M059J (cell line): Measurements from ENCODE around the gene OR4D10. TPM values are rescaled to one million over a fixed set of nuclear protein-coding genes. Genes with fewer than 3 reads are reported as not detected.
"Not testable (repeated sequence)": the region's sequence is repeated elsewhere in the genome, so short reads cannot be mapped to it uniquely, and the experiment has no call there.

Source experiments
- DNase-seq: peaks from one replicate; pipeline ENCODE4 v3.0.0-alpha.2; 2012; ENCODE audit warnings: low read depth
- total RNA-seq: library from RNA; depleted of rRNA; stranded (reverse); fragments of >200 nt; shearing (Covaris generic); gene quantifications from 2 replicates; pipeline ENCODE4 v1.2.3, GENCODE V29; 2014; rRNA removed

The OR4D10 gene
- total RNA-seq = not detected in 2 replicates

- no peak for DNase-seq
These were observed at the start of gene OR4D10 for GRCh38 chr11:59473015-59473414. OR4D10 (plus strand) TSS chr11:59473315; CDS start chr11:59477430, 4,115 bp downstream.

- no peak for DNase-seq
These were observed 49.3 kb upstream of the OR4D10 start for GRCh38 chr11:59423835-59424234.

- DNase-seq = no peak
These were observed 48.0 kb upstream of the OR4D10 start for GRCh38 chr11:59425131-59425530.

DNA sequence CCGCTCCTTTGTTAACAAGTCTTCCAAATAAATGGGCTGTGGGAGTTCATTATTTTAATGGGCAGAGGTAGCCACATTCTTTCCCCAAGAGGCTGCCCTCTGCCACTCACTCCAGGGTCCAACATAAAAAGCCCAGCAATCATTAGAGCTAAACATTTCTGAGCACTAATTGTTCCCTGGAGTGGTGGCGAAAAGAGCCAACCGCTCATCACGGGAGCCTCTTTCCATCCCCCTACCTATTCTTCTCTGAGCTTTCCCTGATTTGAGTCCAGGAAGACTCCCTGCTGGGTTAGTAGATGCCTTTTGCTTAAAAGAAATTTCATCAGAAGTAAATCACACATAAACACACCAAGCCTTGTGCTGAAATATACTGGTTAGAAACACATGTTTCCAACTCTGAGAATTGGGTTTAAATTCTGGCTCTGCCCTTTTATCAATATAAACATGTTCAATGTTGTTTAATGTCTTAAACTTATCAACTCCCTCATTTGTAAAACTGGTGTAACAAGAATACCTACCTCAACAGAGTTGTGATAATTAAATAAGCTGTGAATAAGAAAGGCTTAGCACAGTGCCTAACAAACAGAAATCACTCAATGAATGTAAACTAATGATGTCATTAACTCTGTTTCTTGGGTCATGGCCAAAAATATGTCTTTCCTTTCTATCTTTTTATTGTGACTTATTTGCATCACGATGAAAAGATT, 46.6 kb upstream of the OR4D10 start, which contains the start of gene OR5A2:
Gene OR5A2 (minus strand): TSS at position 53 of the 707 bp plus-strand sequence. CDS start 3,460 bp downstream, outside the sequence.
- no peak for DNase-seq

DNA sequence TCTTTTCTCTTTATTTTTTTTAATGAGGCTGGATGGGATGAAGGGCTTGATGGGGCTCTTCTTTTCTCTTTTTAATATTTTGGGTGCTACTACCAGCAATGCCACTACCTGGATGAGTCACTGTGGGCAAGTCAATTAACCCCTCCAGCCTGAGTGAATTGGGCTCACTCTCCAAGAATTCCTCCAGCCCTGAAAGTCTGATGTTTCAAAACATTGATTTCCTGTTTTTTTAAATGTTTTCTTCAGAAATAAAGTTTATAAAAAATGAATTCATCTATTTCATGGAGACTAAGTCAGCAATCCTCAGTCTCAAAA, 46.1 kb upstream of the OR4D10 start:
- no peak for DNase-seq

- peak; percentile 42 for DNase-seq
These were observed 43.1 kb upstream of the OR4D10 start for GRCh38 chr11:59429924-59430516.

DNA sequence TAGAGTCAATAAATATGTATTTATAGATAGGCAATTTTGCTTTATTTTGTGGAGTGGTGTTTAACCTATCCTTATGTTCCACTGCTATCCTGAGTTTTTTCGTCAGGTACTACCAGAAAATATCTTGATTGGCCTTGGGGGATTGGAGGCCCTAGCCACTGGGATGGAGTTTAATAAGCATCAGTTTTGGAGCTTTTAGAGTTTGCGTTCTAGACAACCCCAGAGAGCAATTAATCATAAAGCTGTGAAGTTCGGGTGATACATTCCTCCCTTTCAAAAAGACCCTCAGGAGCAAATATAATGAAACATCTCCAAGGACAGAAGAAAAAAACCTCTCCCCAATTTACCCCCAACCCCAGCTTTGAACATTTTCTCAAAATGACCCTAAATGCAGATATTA, 36.9 kb upstream of the OR4D10 start, which contains the start of gene OR5A1:
Gene OR5A1 (plus strand): TSS at position 301 of the 400 bp plus-strand sequence. CDS start 6,700 bp downstream, outside the sequence.
- no peak for DNase-seq

DNA sequence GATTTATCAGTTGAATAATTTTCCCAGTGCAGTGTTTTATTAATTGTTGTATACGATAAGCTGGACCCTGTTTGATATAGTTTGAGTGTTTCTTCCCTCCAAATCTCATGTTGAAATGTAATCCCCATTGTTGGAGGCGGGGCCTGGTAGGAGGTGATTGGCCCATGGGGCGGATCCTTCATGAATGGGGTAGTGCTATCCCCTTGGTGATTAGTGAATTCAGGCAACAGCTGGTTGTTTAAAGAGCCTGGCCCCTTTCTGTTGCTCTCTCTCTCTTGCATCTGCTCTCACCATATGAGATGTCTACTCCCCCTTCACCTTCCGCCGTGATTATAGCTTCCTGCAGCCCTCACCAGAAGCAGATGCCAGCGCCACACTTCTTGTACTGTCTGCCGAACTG, 35.3 kb upstream of the OR4D10 start:
- no peak for DNase-seq

DNA sequence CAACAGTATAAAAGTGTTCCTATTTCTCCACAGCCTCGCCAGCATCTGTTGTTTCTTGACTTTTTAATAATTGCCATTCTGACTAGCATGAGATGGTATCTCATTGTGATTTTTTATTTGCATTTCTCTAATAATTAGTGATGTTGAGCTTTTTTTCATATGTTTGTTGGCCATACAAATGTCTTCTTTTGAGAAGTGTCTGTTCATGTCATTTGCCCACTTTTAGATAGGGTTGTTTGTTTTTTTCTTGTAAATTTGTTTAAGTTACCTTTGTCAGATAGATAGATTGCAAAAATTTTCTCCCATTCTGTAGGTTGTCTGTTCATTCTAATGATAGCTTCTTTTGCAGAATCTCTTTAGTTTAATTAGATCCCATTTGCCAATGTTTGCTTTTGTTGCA, 27.5 kb upstream of the OR4D10 start:
- not testable (repeated sequence) for DNase-seq

- no peak for DNase-seq
These were observed 24.6 kb upstream of the OR4D10 start for GRCh38 chr11:59448484-59448883.

DNA sequence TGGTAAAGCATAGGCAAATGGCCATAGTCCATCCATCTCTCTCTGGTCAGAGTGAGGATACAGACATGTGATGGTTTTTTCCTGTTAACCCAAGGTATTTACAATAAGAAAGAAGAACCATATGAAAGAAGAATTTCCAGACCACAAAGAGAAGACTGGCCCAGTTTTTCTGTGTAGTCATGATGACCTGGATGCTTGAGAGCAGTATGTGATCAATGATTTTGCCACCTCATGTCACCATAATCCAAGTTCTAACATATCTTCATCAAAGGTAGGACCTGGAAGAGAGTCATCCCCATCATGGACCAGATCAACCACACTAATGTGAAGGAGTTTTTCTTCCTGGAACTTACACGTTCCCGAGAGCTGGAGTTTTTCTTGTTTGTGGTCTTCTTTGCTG, 16.5 kb upstream of the OR4D10 start, which contains the start of gene OR4D6:
Gene OR4D6 (plus strand): TSS at position 301 of the 400 bp plus-strand sequence. CDS start 0 bp downstream, at position 301.
- DNase-seq = no peak

DNA sequence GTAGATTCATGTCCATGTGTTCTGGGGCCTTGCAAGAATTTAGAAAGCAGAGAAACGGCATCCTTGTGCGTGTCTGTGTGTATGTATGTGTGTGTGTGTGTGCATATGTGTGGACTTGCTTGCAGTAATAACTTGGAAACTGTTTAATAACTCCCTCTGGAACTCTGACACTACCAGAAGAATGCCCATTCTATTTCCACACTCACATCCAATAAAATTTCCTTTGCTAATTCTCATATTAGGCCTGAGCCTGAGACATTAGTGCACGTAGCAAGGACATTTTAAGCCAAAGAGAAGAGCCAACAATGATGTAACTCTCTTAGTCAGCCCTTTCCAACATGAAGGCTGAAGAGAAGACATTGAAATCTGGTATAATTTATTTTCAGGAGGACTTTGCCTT, 13.2 kb upstream of the OR4D10 start:
- DNase-seq = no peak

- DNase-seq = peak; percentile 5
These were observed 9.9 kb upstream of the OR4D10 start for GRCh38 chr11:59463190-59463641.

DNA sequence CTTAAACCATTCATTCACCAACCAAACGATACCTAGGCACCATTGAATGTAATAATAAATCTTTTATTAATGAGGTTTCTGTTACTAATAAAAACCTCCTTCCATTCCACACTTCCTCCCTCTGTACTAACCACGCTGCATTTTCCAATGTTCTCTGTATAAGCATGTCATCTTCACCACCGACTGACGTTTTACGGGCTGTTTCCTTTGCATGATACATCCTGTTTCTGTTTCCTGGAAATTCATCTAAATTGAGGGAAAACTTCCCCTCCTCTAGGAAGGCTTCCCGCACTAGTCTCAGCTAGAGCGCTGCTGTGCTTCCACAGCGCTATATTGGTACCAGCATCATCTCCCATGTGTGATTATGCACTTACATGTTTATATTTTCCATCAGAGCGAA, 2.1 kb downstream of the OR4D10 start:
- DNase-seq = no peak

DNA sequence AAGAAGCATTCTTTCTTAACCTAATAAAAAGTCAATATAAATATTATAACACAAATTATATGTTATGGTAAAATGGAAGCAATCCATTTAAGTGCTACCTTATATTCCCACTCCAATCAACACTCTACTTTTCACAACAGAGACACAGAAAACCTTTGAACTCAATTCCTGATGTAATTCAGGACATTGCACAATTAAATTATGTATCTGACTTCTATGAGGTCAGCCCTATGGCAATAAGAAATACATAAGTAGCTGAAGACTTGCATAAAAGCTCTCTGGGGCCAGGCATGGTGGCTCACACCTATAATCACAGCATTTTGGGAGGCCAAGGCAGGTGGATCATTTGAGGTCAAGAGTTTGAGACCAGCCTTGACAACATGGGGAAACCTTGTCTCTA, 6.8 kb downstream of the OR4D10 start:
- no peak for DNase-seq

DNA sequence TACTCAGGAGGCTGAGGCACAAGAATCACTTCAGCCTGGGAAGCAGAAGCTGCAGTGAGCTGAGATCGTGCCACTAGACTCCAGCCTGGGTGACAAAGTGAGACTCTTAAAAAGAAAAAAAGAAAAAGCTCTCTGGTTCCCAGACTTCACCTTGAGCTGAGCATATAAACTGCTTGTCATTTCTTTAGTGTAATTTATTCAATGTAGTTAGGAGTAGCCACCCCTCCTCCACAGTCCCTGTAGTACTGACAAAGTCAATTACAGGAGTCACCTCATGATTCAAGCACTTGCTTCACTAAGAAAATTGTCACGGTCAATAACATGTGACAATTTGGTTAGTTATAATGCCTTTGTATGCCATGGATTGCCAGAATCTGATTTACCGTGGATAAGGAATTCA, 7.2 kb downstream of the OR4D10 start:
- DNase-seq = no peak

GRCh38 chr11:59501931-59502330, 28.8 kb downstream of the OR4D10 start:
- DNase-seq = no peak

GRCh38 chr11:59503276-59503675, 30.2 kb downstream of the OR4D10 start, which contains the start of gene OR4D11:
OR4D11 (plus strand) TSS chr11:59503576; CDS start chr11:59503576, 0 bp downstream.
- no peak for DNase-seq

DNA sequence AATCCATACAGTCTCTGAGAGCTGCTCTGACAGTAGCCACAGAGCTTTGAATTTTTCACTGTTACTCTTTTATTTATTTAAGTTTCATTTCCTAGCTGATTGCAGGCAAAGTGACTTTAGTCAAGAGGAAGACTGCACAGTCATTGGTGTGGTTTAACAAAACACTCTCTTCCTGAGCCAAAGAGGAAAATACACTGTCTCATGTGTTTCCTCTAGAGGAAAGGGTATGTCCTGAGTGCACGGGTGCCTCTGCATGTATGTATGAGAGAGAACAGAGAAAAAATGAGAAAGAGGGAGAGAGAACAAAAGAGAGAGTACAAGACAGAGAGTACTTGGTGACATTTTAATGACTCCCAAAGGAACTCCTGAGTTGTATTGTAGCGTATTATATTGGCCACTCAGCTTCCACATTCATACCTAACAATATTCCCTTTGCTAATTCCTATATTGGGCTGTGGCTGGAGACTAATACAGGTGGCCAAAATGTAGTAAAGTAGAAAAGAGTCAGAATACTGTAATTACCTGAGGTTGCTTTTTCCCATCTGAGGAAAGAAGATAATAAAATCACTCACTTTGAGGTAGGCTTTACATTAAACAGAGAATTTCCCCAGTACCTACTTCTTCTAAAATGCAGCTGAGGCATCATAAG, 38.0 kb downstream of the OR4D10 start, which contains the start of gene OR4D9:
Gene OR4D9 (plus strand): TSS at position 599 of the 649 bp plus-strand sequence. CDS start 3,374 bp downstream, outside the sequence.
- DNase-seq = peak; percentile 17

- DNase-seq = no peak
These were observed 38.6 kb downstream of the OR4D10 start for GRCh38 chr11:59511675-59512074.

DNA sequence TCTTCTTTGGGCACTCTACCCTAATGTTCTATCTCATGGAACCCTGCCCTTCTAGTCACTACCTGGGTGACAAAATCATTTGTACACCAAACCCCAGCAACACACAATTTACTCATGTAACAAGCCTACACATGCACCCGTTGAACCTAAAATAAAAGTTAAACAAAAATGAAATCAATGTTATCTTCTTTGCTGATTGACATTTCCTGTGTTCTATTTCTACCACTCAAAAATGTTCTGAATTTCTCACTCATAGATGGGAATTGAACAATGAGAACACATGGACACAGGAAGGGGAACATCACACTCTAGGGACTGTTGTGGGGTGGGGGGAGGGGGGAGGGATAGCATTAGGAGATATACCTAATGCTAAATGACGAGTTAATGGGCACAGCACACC, 47.0 kb downstream of the OR4D10 start:
- not testable (repeated sequence) for DNase-seq

DNA sequence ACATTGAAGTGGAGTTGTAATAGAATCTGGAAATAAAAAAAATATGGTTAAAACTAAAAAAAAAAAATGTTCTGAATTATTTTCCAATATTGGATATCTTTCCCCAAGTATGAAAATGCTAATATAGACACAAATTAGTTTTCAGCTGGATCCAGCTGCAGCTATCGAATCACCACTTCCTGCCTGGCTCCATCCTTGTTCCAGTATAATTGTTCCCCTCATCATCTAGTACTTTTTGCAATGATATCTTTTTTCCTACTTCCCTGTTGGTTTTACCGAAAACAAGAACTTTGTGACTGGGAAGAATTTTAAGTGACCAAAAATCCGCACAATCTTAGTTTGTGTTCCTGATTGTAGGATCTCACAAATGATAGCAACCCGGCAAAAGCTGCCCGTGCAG, 47.6 kb downstream of the OR4D10 start:
- no peak for DNase-seq
